HG02763 (cell line): ENCODE measurements around the gene MMRN1.
A peak's percentile ranks its signal among the peaks of the same experiment; 100 is the strongest.

Source experiments
- ATAC-seq: cut with Tn5 transposase; IDR thresholded peaks from one replicate; pipeline ENCODE4 v1.9.1; 2021; ENCODE audit warnings: mild to moderate bottlenecking, moderate library complexity; ENCODE audit not compliant: unreplicated experiment

Gene MMRN1

GRCh38 chr4:89894649-89895550 is at the start of gene MMRN1:
TSS of gene MMRN1 (plus strand) at chr4:89894854. CDS start at chr4:89894972, 118 bp downstream.
- peak; percentile 63 for ATAC-seq

- ATAC-seq = no peak
Measured at GRCh38 chr4:89847571-89848325, 46.9 kb upstream of the MMRN1 start.

- ATAC-seq = no peak
Measured at GRCh38 chr4:89855236-89855635, 39.4 kb upstream of the MMRN1 start.

GRCh38 chr4:89860971-89861370 is 33.7 kb upstream of the MMRN1 start:
- ATAC-seq = no peak

- ATAC-seq = no peak
Measured at GRCh38 chr4:89863533-89863932, 31.1 kb upstream of the MMRN1 start.

GRCh38 chr4:89868276-89868675 is 26.4 kb upstream of the MMRN1 start:
- ATAC-seq = no peak

GRCh38 chr4:89868999-89869589 is 25.6 kb upstream of the MMRN1 start:
- no peak for ATAC-seq

- ATAC-seq = no peak
Measured at GRCh38 chr4:89871211-89871610, 23.4 kb upstream of the MMRN1 start.

GRCh38 chr4:89876548-89876947 is 18.1 kb upstream of the MMRN1 start:
- no peak for ATAC-seq

GRCh38 chr4:89878611-89879010 is 16.0 kb upstream of the MMRN1 start:
- no peak for ATAC-seq

- ATAC-seq = no peak
Measured at GRCh38 chr4:89879215-89879614, 15.4 kb upstream of the MMRN1 start.

- ATAC-seq = no peak
Measured at GRCh38 chr4:89889289-89889688, 5.4 kb upstream of the MMRN1 start.

- ATAC-seq = no peak
Measured at GRCh38 chr4:89897867-89898266, 3.2 kb downstream of the MMRN1 start.

- ATAC-seq = peak; percentile 64
Measured at GRCh38 chr4:89898304-89898716, 3.7 kb downstream of the MMRN1 start.

GRCh38 chr4:89899152-89899551 is 4.5 kb downstream of the MMRN1 start:
- ATAC-seq = no peak

- ATAC-seq = no peak
Measured at GRCh38 chr4:89899854-89900253, 5.2 kb downstream of the MMRN1 start.

- peak; percentile 73 for ATAC-seq
Measured at GRCh38 chr4:89901808-89902431, 7.3 kb downstream of the MMRN1 start.

GRCh38 chr4:89904524-89904923 is 9.9 kb downstream of the MMRN1 start:
- no peak for ATAC-seq

GRCh38 chr4:89906316-89906715 is 11.7 kb downstream of the MMRN1 start:
- ATAC-seq = no peak

GRCh38 chr4:89906777-89907521 is 12.3 kb downstream of the MMRN1 start:
- ATAC-seq = no peak
